OCI-LY7 (cell line): Measurements from ENCODE around the gene TTLL10. TPM values are rescaled to one million over a fixed set of nuclear protein-coding genes. Genes with fewer than 3 reads are reported as not detected.

Source experiments
- BruUV-seq: library from RNA; stranded (reverse); fragments of 400-500 nt; replicated peaks from 2 replicates; lab custom pipeline; 2021; lab: Mats Ljungman, UMichigan
- CTCF ChIA-PET: fragments of 300-600 bp; sonication (Branson Sonifier 250); formaldehyde crosslinking; loops from one replicate; lab custom pipeline; 2022; ENCODE audit warnings: antibody characterized with exemption; ENCODE audit not compliant: unreplicated experiment; lab: Charles Lee
- POLR2A ChIA-PET: fragments of 300-600 bp; sonication (Branson Sonifier 250); formaldehyde crosslinking; loops from one replicate; lab custom pipeline; 2022; ENCODE audit warnings: antibody characterized with exemption; lab: Charles Lee
- DNase-seq: peaks from one replicate; pipeline ENCODE4 v3.0.0-alpha.2; 2015; ENCODE audit warnings: low spot score
- H2AFZ ChIP-seq: fragments of 200-600 bp; sonication (generic), shearing (Covaris generic); 2 replicates; pipeline ENCODE4 v1.6.1; 2014; ENCODE audit warnings: mild to moderate bottlenecking, antibody characterized with exemption, low read length, moderate library complexity
- H3K27ac ChIP-seq: fragments of 200-600 bp; sonication (generic); 2 replicates; pipeline ENCODE4 v1.5.1; 2014; ENCODE audit warnings: mixed run types, low read depth, mild to moderate bottlenecking, moderate library complexity, low read length, inconsistent platforms; ENCODE audit not compliant: poor library complexity, severe bottlenecking
- H3K36me3 ChIP-seq: fragments of 200-600 bp; sonication (generic); 2 replicates; pipeline ENCODE4 v1.6.1; 2014; ENCODE audit warnings: mild to moderate bottlenecking, antibody characterized with exemption, low read length, moderate library complexity, mixed read lengths; ENCODE audit not compliant: insufficient read depth
- H3K4me1 ChIP-seq: fragments of 200-600 bp; sonication (generic); 2 replicates; pipeline ENCODE4 v1.5.1; 2014; ENCODE audit warnings: mild to moderate bottlenecking, low read length; ENCODE audit not compliant: insufficient read depth, poor library complexity, severe bottlenecking
- H3K4me2 ChIP-seq: fragments of 200-600 bp; sonication (generic); 2 replicates; pipeline ENCODE4 v1.6.1; 2014; ENCODE audit warnings: mild to moderate bottlenecking, low read length
- H3K4me3 ChIP-seq: fragments of 200-600 bp; sonication (generic); 2 replicates; pipeline ENCODE4 v1.5.1; 2014; ENCODE audit warnings: mild to moderate bottlenecking, low read depth, low read length; ENCODE audit not compliant: poor library complexity, severe bottlenecking
- H3K79me2 ChIP-seq: fragments of 200-600 bp; sonication (generic); 2 replicates; pipeline ENCODE4 v1.6.1; 2016; ENCODE audit warnings: low read depth, mild to moderate bottlenecking, low read length, moderate library complexity, mixed read lengths; ENCODE audit not compliant: insufficient read depth
- H3K9me2 ChIP-seq: fragments of 200-600 bp; sonication (generic); 2 replicates; pipeline ENCODE4 v1.6.1; 2016; ENCODE audit warnings: mild to moderate bottlenecking, low read length, mixed read lengths; ENCODE audit not compliant: insufficient read depth
- H3K9me3 ChIP-seq: fragments of 200-600 bp; sonication (generic); 2 replicates; pipeline ENCODE4 v1.6.1; 2014; ENCODE audit warnings: mild to moderate bottlenecking, mixed run types, low read length, mixed read lengths
- H4K20me1 ChIP-seq: fragments of 200-600 bp; sonication (generic); 2 replicates; pipeline ENCODE4 v1.6.1; 2014; ENCODE audit warnings: mild to moderate bottlenecking, antibody characterized with exemption, low read length, moderate library complexity, mixed read lengths; ENCODE audit not compliant: insufficient read depth
- EZH2phosphoT487 ChIP-seq: fragments of 200-600 bp; sonication (generic); IDR thresholded peaks from 2 replicates; pipeline ENCODE4 v1.6.1; 2018; ENCODE audit warnings: low read depth, borderline replicate concordance, mild to moderate bottlenecking, mixed run types, antibody characterized with exemption, low read length, moderate library complexity, mixed read lengths
- intact Hi-C: fragments of 100-400 bp; cut with micrococcal nuclease; formaldehyde crosslinking; loops from one replicate; pipeline ENCODE4 v1.10.0; 2022; ENCODE audit not compliant: unreplicated experiment
- total RNA-seq, 2 experiments: library from RNA; depleted of rRNA in 1 of 2; stranded (reverse); fragments of >200 nt in 1 of 2; shearing (Covaris generic) in 1 of 2; gene quantifications; 2 replicates each; pipeline ENCODE4 v1.2.3, GENCODE V29; 2014 to 2022
- TF ChIP-seq, protein P1 (sequence below): fragments of 200-600 bp; sonication (generic); conservative IDR thresholded peaks from 2 replicates; pipeline ENCODE4 v1.5.1; 2014; ENCODE audit warnings: mild to moderate bottlenecking, antibody characterized with exemption, low read length, moderate library complexity, mixed read lengths

TTLL10 gene
- total RNA-seq, 2 experiments from 2014 or later: not detected

DNA sequence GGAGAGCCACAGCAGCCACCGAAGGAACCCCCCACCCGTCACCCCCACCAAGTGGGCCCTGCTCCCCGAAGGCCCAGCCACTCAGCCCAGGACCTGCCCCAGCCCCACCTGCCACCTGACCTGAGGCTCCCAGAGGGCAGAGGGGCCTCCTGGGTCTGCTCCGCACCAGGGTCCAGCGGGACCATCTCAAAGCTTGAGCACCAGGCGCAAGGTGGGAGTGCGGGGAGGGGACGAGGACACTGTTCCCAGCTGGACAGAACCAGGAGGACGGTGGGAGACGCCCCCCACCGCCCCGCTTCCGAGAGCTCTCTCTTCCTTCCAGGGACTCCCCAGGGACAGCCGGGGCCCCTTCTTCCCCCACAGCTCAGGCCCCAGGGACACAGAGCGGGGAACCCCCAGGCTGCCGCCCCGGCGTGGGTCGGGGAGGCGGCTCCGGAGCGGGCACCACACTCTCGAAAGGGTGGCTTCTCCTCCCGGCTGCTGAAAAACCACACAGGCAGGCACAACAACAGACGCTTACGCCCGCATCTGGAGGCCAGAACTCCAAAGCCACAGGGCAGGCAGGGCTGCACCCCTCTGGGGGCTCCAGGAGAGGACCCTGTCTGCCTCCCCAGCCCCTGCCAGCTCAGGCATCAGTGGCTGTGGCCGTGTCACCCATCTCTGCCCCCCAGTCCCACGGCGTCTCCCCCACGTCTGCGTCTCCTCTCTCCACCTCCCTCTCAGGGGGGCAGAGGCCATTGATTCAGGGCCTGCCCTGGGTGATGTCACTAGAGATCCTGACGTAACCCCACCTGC, 1.9 kb upstream of the TTLL10 start:
- Histone ChIP-seq H3K4me2 (no peak overlapping the region), H3K4me1 (no peaks in the 10 kb centered on the region)
- CTCF ChIA-PET: no interaction called here

DNA sequence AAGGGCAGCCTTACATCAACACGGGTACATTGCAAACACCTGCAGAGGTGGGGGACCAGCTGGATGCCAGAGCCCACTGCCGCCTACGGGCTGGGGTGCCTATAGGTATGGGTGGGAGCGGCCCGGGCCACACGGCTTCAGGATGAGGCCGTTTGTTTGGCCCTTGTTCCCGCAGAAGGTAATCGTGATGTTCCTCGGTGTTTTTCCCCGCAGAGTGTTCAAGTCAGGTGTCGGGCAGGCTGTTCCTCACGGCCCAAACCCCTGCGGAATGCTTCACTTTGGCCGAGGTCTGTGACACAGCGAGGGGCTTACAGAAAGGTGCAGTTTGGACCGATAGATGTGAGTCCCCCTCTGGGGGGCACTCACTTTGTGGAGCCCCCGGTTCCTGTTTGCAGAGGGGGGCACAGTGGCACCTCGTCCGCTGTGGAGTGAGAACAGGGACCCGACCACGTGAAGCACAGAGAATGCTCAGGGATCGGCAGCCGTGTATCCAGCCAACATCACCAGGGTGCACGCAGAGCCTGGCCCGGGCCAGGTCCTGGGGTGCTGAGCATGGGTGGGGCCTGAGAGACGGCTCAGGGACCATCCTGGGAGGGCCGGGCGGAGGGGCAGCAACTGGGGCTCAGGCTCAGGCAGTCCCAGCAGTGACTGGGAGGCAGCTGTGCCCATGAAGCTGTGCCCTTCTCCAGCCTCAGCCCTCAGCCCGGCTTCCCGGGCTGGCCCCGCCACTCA, 453 bp upstream of the TTLL10 start:
- CTCF ChIA-PET: no interaction called here
- no peak for TF ChIP-seq EZH2phosphoT487
- TF ChIP-seq, protein P1, sequence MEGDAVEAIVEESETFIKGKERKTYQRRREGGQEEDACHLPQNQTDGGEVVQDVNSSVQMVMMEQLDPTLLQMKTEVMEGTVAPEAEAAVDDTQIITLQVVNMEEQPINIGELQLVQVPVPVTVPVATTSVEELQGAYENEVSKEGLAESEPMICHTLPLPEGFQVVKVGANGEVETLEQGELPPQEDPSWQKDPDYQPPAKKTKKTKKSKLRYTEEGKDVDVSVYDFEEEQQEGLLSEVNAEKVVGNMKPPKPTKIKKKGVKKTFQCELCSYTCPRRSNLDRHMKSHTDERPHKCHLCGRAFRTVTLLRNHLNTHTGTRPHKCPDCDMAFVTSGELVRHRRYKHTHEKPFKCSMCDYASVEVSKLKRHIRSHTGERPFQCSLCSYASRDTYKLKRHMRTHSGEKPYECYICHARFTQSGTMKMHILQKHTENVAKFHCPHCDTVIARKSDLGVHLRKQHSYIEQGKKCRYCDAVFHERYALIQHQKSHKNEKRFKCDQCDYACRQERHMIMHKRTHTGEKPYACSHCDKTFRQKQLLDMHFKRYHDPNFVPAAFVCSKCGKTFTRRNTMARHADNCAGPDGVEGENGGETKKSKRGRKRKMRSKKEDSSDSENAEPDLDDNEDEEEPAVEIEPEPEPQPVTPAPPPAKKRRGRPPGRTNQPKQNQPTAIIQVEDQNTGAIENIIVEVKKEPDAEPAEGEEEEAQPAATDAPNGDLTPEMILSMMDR: no peak
- no peaks in the 10 kb centered on the region for H3K4me1 ChIP-seq

More for the DNA sequence above, 1.9 kb upstream of the TTLL10 start:
- no peaks in the 10 kb centered on the region for H3K9me3 ChIP-seq
- no peak overlapping the region for H3K27ac ChIP-seq
- no peaks in the 10 kb centered on the region for H4K20me1 ChIP-seq
- no peak for DNase-seq
- no peak overlapping the region for H2AFZ ChIP-seq
- H3K9me2 ChIP-seq: no peaks in the 10 kb centered on the region
- no peak overlapping the region for H3K4me3 ChIP-seq
- intact Hi-C loops: no loop called here
- POLR2A ChIA-PET: no interaction called here
- no peaks in the 10 kb centered on the region for H3K36me3 ChIP-seq
- TF ChIP-seq EZH2phosphoT487: no peak
- TF ChIP-seq, protein P1: no peak
- no TSS peak for BruUV-seq
- H3K79me2 ChIP-seq: no peaks in the 10 kb centered on the region

More for the DNA sequence above, 453 bp upstream of the TTLL10 start:
- no peak overlapping the region for H3K4me3 ChIP-seq
- H3K9me3 ChIP-seq: no peaks in the 10 kb centered on the region
- H3K9me2 ChIP-seq: no peaks in the 10 kb centered on the region
- H3K79me2 ChIP-seq: no peaks in the 10 kb centered on the region
- H3K4me2 ChIP-seq: no peak overlapping the region
- H4K20me1 ChIP-seq: no peaks in the 10 kb centered on the region
- no peak for DNase-seq
- intact Hi-C loops: no loop called here
- POLR2A ChIA-PET: no interaction called here
- no peaks in the 10 kb centered on the region for H3K36me3 ChIP-seq
- H2AFZ ChIP-seq: no peak overlapping the region
- no TSS peak for BruUV-seq
- no peak overlapping the region for H3K27ac ChIP-seq
